Lung (tissue), 12 donors: Measurements from ENCODE around the gene PRKAR2A. TPM values are rescaled to one million over a fixed set of nuclear protein-coding genes. Genes with fewer than 3 reads are reported as not detected.

Experiments
- ATAC-seq: fragments of 200-7000 bp; cut with Tn5 transposase; one replicate; pipeline ENCODE4 v1.9.1; 2020; ENCODE audit warnings: moderate number of reproducible peaks; ENCODE audit not compliant: insufficient read depth, low FRiP score
- DNase-seq, 3 donors: peaks; one replicate each; pipeline ENCODE4 v3.0.0-alpha.2; 2013 to 2017
- H3K27ac ChIP-seq, 2 donors: one replicate each; pipeline ENCODE4 v1.5.1; 2013; ENCODE audit warnings: mild to moderate bottlenecking in 2 of 2, moderate library complexity in 2 of 2, control low read depth in 1 of 2, inconsistent platforms in 1 of 2, low read depth in 1 of 2, low read length in 1 of 2
- H3K27me3 ChIP-seq, 3 donors: one replicate each; pipeline ENCODE4 v1.5.1; 2013; ENCODE audit warnings: low read length in 2 of 3; ENCODE audit not compliant: control insufficient read depth in 3 of 3, insufficient read depth in 3 of 3
- H3K36me3 ChIP-seq, 4 donors: one replicate each; pipeline ENCODE4 v1.5.1; 2013; ENCODE audit warnings: low read length in 4 of 4, mild to moderate bottlenecking in 1 of 4, moderate library complexity in 1 of 4; ENCODE audit not compliant: control insufficient read depth in 4 of 4, insufficient read depth in 4 of 4
- H3K4me1 ChIP-seq, 5 donors: one replicate each; pipeline ENCODE4 v1.5.1; 2013; ENCODE audit warnings: low read length in 5 of 5, mild to moderate bottlenecking in 2 of 5, moderate library complexity in 1 of 5; ENCODE audit not compliant: control insufficient read depth in 5 of 5, insufficient read depth in 5 of 5
- H3K4me3 ChIP-seq: one replicate; pipeline ENCODE4 v1.5.1; 2013; ENCODE audit warnings: mild to moderate bottlenecking, control low read depth, moderate library complexity
- H3K9ac ChIP-seq, 2 donors: one replicate each; pipeline ENCODE4 v1.5.1; 2013; ENCODE audit warnings: low read length in 2 of 2, control low read depth in 1 of 2; ENCODE audit not compliant: insufficient read depth in 1 of 2
- H3K9me3 ChIP-seq, 4 donors: one replicate each; pipeline ENCODE4 v1.5.1; 2013; ENCODE audit warnings: low read length in 3 of 4, mild to moderate bottlenecking in 1 of 4, moderate library complexity in 1 of 4; ENCODE audit not compliant: control insufficient read depth in 4 of 4, insufficient read depth in 3 of 4
- WGBS, 2 donors: extraction: QIAGEN DNeasy Blood & Tissue Kit; methylation state at CpG; one replicate each; pipeline ENCODE4 v1.1.7; 2013; 5-methylcytosine and 5-hydroxymethylcytosine counted together
- polyA plus RNA-seq, 2 donors: library from polyadenylated mRNA; stranded (reverse); fragments of 200-250 nt; gene quantifications; one replicate each; pipeline ENCODE4 v1.2.1, GENCODE V29; 2013
- total RNA-seq, 2 donors: library from RNA; depleted of rRNA in 1 of 2; stranded (reverse); fragments of >200 nt in 1 of 2; gene quantifications; one replicate each; pipeline ENCODE4 v1.2.1, GENCODE V29; 2014 to 2021
- TF ChIP-seq, protein P1 (sequence below): IDR thresholded peaks from 2 replicates; pipeline ENCODE4 v1.5.1; 2012; ENCODE audit warnings: mild to moderate bottlenecking; ENCODE audit errors: control extremely low read depth, extremely low read depth
- donor health status: control.
- donor health status: control.
- donor health status: Bipolar disorder and iron deficiency.
- donor health status: healthy.
- donor health status: DM: yes; HTN: yes; CAD: no.

The PRKAR2A gene
- total and polyA plus RNA-seq, 4 donors, result 10.3 to 72.8 (median 20.4) TPM

DNA sequence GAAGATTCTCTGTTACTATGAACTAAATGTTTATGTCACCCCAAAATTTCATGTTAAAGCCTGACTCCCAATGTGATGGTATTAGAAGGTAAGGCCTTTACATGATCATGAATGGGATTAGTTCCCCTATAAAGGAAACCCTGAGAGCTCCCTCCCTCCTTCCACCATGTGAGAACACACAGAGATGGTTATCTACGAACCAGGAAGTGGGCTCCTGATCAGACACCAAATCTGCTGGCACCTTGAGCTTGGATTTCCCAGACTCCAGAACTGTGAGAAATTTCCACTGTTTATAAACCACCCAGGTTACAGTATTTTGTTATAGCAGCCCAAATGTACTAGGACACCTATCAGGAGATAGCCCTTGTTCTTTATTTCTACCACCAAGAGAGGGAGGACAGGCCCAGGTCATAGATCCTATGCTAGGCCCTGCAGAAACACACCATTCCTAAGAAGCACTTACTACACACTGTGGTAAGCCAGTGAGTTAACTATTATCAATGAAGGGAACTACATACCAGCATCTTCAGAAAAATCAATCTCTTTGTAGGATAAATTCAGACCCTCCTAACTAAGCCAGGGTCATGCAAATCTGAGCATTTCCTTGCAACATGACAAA, 59.0 kb downstream of the PRKAR2A start:
- H3K27me3 ChIP-seq, result no peaks in the 10 kb centered on the region
- H3K4me1 ChIP-seq, result no peaks in the 10 kb centered on the region
- H3K4me3 ChIP-seq, result no peak overlapping the region
- no peak overlapping the region for H3K9ac ChIP-seq
- ATAC-seq (no peak), DNase-seq (no peak)
- no peaks in the 10 kb centered on the region for H3K9me3 ChIP-seq
- H3K27ac ChIP-seq, result no peak overlapping the region
- H3K36me3 ChIP-seq, result peaks cover 0 to 10% (median 5%) of the 10 kb centered on the region in 4 donors
- TF ChIP-seq, protein P1, sequence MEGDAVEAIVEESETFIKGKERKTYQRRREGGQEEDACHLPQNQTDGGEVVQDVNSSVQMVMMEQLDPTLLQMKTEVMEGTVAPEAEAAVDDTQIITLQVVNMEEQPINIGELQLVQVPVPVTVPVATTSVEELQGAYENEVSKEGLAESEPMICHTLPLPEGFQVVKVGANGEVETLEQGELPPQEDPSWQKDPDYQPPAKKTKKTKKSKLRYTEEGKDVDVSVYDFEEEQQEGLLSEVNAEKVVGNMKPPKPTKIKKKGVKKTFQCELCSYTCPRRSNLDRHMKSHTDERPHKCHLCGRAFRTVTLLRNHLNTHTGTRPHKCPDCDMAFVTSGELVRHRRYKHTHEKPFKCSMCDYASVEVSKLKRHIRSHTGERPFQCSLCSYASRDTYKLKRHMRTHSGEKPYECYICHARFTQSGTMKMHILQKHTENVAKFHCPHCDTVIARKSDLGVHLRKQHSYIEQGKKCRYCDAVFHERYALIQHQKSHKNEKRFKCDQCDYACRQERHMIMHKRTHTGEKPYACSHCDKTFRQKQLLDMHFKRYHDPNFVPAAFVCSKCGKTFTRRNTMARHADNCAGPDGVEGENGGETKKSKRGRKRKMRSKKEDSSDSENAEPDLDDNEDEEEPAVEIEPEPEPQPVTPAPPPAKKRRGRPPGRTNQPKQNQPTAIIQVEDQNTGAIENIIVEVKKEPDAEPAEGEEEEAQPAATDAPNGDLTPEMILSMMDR, result no peak
- 55 to 77% methylated on average over 1 of the region's 1 CpG for WGBS, 2 donors

DNA sequence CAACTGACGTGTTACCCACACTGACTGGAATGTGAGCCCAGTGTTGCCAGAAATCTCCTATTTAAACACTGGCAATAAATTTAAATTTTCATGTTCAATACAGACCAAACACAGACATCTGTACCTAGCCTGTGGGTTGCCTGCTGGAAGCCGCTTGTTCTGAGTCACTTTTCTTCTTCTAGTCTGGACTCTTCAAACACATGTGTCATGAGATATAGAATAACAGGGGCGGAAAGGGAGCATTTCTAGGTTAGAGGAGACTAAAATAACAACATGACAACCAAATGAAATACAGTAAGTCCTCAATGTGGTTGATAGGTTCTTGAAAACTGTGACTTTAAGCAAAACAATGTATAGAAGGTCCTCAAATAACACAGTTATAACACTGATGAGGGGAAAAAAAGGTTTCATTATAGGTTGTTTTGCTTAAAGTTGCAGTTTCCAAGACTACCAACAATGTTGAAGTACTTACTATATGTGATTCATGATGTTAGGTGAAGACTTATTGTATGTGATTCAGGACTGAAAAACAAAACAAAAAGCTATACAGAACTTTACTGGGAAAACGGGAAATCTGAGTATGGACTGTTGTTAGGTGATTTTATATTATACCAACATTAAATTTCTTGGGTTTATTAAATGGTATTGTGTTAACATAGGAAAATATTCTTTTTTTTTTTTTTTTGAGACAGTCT, 63.1 kb downstream of the PRKAR2A start:
- WGBS, 2 donors, result 95 to 97% methylated on average over 4 of the region's 4 CpGs
- DNase-seq (no peak), ATAC-seq (no peak)
- Histone ChIP-seq H3K9ac (no peak overlapping the region), H3K27me3 (no peaks in the 10 kb centered on the region), H3K36me3 (peaks cover 7 to 18% (median 10%) of the 10 kb centered on the region in 4 donors), H3K9me3 (no peaks in the 10 kb centered on the region), H3K27ac (no peak overlapping the region), H3K4me3 (no peak overlapping the region), H3K4me1 (no peaks in the 10 kb centered on the region)
- TF ChIP-seq, protein P1, result no peak

DNA sequence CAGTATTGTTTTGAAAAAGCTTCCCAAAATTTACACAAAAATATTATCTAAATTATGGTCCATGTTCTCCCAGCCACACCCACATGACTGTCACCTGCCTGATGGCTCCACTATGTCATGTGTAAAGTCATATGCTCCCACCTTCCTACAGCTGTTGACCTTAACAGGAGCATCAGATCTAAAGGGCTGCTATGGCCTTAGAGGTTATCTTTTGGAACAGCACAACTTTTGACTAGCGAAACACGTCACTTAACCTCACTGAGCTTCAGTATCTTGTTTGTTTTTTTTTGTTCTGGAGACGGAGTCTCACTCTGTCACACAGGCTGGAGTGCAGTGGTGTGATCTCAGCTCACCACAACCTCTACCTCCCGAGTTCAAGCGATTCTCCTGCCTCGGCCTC, 64.4 kb downstream of the PRKAR2A start:
- Histone ChIP-seq H3K4me3 (no peak overlapping the region), H3K27ac (no peak overlapping the region), H3K36me3 (peaks cover 7 to 14% (median 10%) of the 10 kb centered on the region in 4 donors), H3K27me3 (no peaks in the 10 kb centered on the region), H3K9ac (no peak overlapping the region), H3K9me3 (no peaks in the 10 kb centered on the region), H3K4me1 (no peaks in the 10 kb centered on the region)
- 89 to 93% methylated on average over 6 of the region's 6 CpGs for WGBS, 2 donors
- DNase-seq (no peak), ATAC-seq (no peak)
- TF ChIP-seq, protein P1, result no peak
